Kidney (tissue), 14 donors: ENCODE results near the gene LHB. TPM values are rescaled to one million over a fixed set of nuclear protein-coding genes. Genes with fewer than 3 reads are reported as not detected.
A peak's percentile ranks its signal among the peaks of the same experiment; 100 is the strongest.
"Not testable (repeated sequence)": the region's sequence is repeated elsewhere in the genome, so short reads cannot be mapped to it uniquely, and the experiment has no call there.

Source experiments
- DNase-seq, 5 donors: peaks; one replicate each; pipeline ENCODE4 v3.0.0-alpha.2; 2013 to 2020
- FAIRE-seq: peaks from 2 replicates; lab custom pipeline; 2012; peaks lifted over from hg19 to GRCh38; lab: Jason Lieb, UNC
- H3K27ac ChIP-seq, 2 donors: one replicate each; pipeline ENCODE4 v1.7.0; 2013; ENCODE audit warnings: low read depth in 2 of 2, low read length in 2 of 2, inconsistent platforms in 1 of 2
- H3K27me3 ChIP-seq: one replicate; pipeline ENCODE4 v1.7.1; 2013; ENCODE audit warnings: low read length, inconsistent platforms; ENCODE audit not compliant: control insufficient read depth, insufficient read depth
- H3K36me3 ChIP-seq, 3 donors: one replicate each; pipeline versions ENCODE4 v1.7.0 to v1.7.1; 2013; ENCODE audit warnings: low read length in 3 of 3, control low read depth in 1 of 3, inconsistent platforms in 1 of 3; ENCODE audit not compliant: insufficient read depth in 3 of 3, control insufficient read depth in 2 of 3
- H3K4me1 ChIP-seq, 3 donors: one replicate each; pipeline versions ENCODE4 v1.7.0 to v1.7.1; 2013; ENCODE audit warnings: low read length in 3 of 3, inconsistent platforms in 1 of 3, low read depth in 1 of 3; ENCODE audit not compliant: control insufficient read depth in 2 of 3, insufficient read depth in 2 of 3
- H3K4me3 ChIP-seq, 3 donors: one replicate each; pipeline versions ENCODE4 v1.7.0 to v1.8.1; 2013; ENCODE audit warnings: low read length in 3 of 3, control low read depth in 1 of 3, inconsistent platforms in 1 of 3
- H3K9ac ChIP-seq, 3 donors: one replicate each; pipeline versions ENCODE4 v1.7.0 to v1.7.1; 2013; ENCODE audit warnings: low read length in 3 of 3, control low read depth in 1 of 3, inconsistent platforms in 1 of 3
- H3K9me3 ChIP-seq, 3 donors: one replicate each; pipeline versions ENCODE4 v1.7.0 to v1.7.1; 2013; ENCODE audit warnings: low read length in 3 of 3, control low read depth in 1 of 3, inconsistent platforms in 1 of 3; ENCODE audit not compliant: control insufficient read depth in 2 of 3, insufficient read depth in 1 of 3
- CTCF ChIP-seq: IDR thresholded peaks from 3 replicates; pipeline ENCODE4 v1.5.1; 2012; ENCODE audit warnings: mild to moderate bottlenecking, moderate library complexity, borderline replicate concordance; ENCODE audit not compliant: insufficient read depth; ENCODE audit errors: extremely low read depth
- intact Hi-C: fragments of 100-400 bp; cut with DNase I; formaldehyde crosslinking; loops from one replicate; pipeline ENCODE4 v1.11.1; 2022
- polyA plus RNA-seq: library from polyadenylated mRNA; stranded (reverse); fragments of 350-450 nt; fragmentation: Illumina TruSeq; extraction: RNeasy Lipid Tissue Mini Kit (QIAGEN cat#74804); gene quantifications from one replicate; pipeline ENCODE4 v1.2.3, GENCODE V29; 2014; ENCODE audit warnings: low read depth, low replicate concordance; ENCODE audit not compliant: insufficient read depth
- total RNA-seq: library from RNA; stranded (reverse); fragmentation: NEBNext Ultra II Directional; extraction: Animal tissue kit (Norgen Biotek cat#: 25700); gene quantifications from one replicate; pipeline ENCODE4 v1.2.1, GENCODE V29; 2021
- donor health status: control.
- donor health status: control.
- donor health status: control.
- donor health status: control.
- donor health status: control.
- donor health status: DM: yes; HTN: yes; CAD: no.
- donor health status: Normal renal cell carcinoma (clear cell type).

The LHB gene
- total and polyA plus RNA-seq, 2 donors from 2014 or later = not detected

- intact Hi-C loops, H3K4me1 ChIP-seq, FAIRE-seq, H3K9me3 ChIP-seq, DNase-seq, H3K36me3 ChIP-seq, H3K4me3 ChIP-seq, H3K27ac ChIP-seq, H3K27me3 ChIP-seq, H3K9ac ChIP-seq: not testable (repeated sequence)
Observed at GRCh38 chr19:49024233-49024632, 7.3 kb upstream of the LHB start, which contains the start of gene CGB3. Gene CGB3 (minus strand): TSS chr19:49024333. CDS start chr19:49023971, 362 bp downstream.

GRCh38 chr19:49022116-49022515 lies 5.2 kb upstream of the LHB start:
- Histone ChIP-seq H3K9ac (no peak overlapping the region), H3K27ac (no peak overlapping the region), H3K4me3 (no peak overlapping the region), H3K4me1 (peaks cover 0 to 6% (median 0%) of the 10 kb centered on the region in 3 donors), H3K27me3 (no peaks in the 10 kb centered on the region), H3K9me3 (no peaks in the 10 kb centered on the region), H3K36me3 (no peaks in the 10 kb centered on the region)
- no peak for DNase-seq
- FAIRE-seq = no peak
- intact Hi-C loops = no loop called here
- TF ChIP-seq CTCF = no peak

DNA sequence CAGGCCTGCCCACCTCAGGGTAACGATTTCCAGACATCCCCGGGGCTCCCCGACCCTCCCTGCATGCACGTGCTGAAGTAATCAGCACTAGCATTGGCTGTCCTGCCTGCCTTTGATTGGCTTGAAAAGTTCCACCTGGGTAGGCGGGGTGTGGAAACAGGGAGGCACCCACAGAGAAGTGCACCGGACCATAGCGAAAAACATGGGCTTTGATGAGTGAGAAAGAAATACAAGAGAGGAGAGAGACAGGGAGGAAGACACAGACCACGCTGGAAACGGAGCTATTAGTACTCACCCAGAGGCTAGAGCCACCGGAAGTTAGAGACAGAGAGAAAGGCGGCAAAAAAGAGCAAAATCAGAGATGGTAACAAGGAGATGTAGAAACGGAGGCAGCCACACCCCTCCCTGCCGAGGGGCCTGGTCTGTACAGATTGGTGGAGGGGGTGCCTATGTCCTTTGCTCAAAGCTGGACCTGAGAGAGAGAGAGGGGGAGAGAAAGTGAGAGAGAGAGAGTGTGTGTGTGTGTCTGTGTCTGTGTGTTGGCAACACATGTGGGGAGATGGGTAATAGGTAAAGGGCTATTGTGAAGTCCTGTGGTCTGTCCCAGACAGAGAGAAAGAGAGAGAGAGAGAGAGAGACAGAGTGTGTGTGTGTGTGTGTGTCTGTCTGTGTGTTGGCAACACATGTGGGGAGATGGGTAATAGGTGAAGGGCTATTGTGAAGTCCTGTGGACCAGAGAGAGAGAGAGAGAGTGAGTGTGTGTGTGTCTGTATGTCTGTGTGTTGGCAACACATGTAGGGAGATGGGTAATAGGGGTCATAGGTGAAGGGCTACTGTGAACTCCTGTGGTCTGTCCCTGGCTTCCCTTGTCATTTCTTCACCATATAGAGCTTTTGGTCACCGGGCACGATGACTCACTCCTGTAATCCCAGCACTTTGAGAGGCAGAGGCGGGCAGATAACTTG lies 4.3 kb upstream of the LHB start:
- Histone ChIP-seq H3K4me3 (no peak overlapping the region), H3K27me3 (no peaks in the 10 kb centered on the region), H3K36me3 (no peaks in the 10 kb centered on the region), H3K4me1 (peaks cover 0 to 6% (median 0%) of the 10 kb centered on the region in 3 donors), H3K9ac (no peak overlapping the region), H3K9me3 (no peaks in the 10 kb centered on the region), H3K27ac (no peak overlapping the region)
- intact Hi-C loops = no loop called here
- no peak for FAIRE-seq
- peak in 4 of 5 donors; percentile 52 to 66 (median 57) for DNase-seq
- TF ChIP-seq CTCF = no peak

DNA sequence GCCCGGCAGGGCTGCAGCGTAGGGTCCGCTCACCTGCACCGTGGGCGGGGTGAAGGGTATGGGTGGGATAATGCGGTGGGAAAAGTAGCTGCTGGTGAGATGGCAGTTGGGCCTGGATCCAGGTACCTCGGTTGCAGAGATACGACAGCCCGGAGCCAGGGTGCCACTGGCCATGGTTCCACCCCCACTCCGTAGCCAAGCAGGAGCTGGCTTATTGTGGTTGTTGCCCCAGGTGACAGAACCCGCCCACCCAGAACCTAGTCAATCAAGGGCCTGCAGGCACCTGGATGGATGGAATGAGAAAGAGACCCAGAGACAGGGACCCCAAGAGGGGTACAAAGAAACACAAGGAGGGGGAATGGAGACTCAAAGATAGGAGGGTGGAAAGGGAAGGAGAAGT lies 3.5 kb upstream of the LHB start:
- FAIRE-seq = no peak
- Histone ChIP-seq H3K27ac (no peak overlapping the region), H3K4me3 (no peak overlapping the region), H3K27me3 (no peaks in the 10 kb centered on the region), H3K36me3 (no peaks in the 10 kb centered on the region), H3K4me1 (peaks cover 0 to 6% (median 0%) of the 10 kb centered on the region in 3 donors), H3K9ac (no peak overlapping the region), H3K9me3 (no peaks in the 10 kb centered on the region)
- DNase-seq = peak in 2 of 5 donors; percentile 8 to 38
- TF ChIP-seq CTCF = no peak
- intact Hi-C loops = no loop called here
